Left cardiac atrium (tissue), 4 donors: ENCODE data around the gene CRYZL1. TPM values are rescaled to one million over a fixed set of nuclear protein-coding genes. Genes with fewer than 3 reads are reported as not detected.
A peak's percentile ranks its signal among the peaks of the same experiment; 100 is the strongest.
"Not testable (repeated sequence)": the region's sequence is repeated elsewhere in the genome, so short reads cannot be mapped to it uniquely, and the experiment has no call there.

Experiments
- ATAC-seq, 2 donors: fragments of 200-7000 bp; cut with Tn5 transposase; one replicate each; pipeline ENCODE4 v1.9.1; 2020; ENCODE audit warnings: mild to moderate bottlenecking in 2 of 2, moderate library complexity in 2 of 2
- DNase-seq: peaks from one replicate; pipeline ENCODE4 v3.0.0-alpha.2; 2020
- intact Hi-C, 2 donors: fragments of 100-400 bp; cut with DNase I; formaldehyde crosslinking; loops; one replicate each; pipeline versions ENCODE4 v1.14.1 to v1.15.1; 2022 to 2023
- total RNA-seq, 2 donors: library from RNA; stranded (reverse); fragmentation: NEBNext Ultra II Directional; extraction: Animal tissue kit (Norgen Biotek cat#: 25700); gene quantifications; one replicate each; pipeline ENCODE4 v1.2.1, GENCODE V29; 2021
- donor health status: DM: no; HTN: yes; CAD: no.
- donor health status: DM: no; HTN: yes; CAD: no; lungs with severe emphysema.
- donor health status: DM: yes; HTN: yes; CAD: no.
- donor health status: Dilated cardiomyopathy.

The CRYZL1 gene
- total RNA-seq, 2 donors from 2014 or later: 21.6 to 30.6 TPM

DNA sequence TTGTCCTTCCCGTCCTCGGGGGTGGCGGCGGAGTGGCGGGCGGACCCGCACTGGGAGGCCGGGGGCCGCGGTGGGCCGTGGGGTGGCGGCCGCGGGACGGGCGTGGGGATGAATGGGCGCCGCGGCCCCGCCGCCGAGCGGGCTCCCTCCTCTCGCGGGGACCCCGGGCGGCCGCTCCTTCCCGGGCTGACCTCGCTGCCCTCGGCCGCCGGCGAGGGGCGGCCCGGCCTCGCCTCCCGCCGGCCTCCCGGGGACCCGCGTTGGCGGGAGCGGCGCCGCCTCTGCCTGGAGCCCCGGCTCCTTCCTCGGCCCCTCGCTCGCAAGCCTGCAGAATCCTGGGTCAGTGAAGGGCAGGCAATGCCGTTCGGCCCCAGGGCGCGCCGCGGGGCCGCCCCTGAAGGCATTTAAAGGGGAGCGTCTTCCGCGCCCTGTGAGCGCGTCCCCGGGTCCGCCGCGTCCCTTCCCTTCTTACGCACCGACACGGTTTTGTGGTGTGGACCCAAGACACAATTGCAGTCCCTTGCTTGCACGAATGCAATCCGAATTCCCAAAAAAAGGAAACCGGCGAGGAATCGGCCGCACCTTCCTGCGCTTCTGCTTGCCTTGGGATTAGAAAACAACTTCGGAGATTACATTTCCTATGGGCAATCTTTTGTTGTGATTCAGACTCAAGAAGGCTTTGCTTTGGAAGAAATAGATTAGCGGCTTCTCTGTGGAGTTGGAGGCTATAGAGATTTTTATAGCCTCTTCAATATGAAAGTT, 1.5 kb upstream of the CRYZL1 start:
- intact Hi-C loops: loop anchor here in 1 of 2 donors (10.0 kb wide), 2 partner anchors 112 to 252 kb away; no protein-coding TSS in a partner anchor
- DNase-seq: peak; percentile 56
- ATAC-seq: peak; percentile 0 to 5

DNA sequence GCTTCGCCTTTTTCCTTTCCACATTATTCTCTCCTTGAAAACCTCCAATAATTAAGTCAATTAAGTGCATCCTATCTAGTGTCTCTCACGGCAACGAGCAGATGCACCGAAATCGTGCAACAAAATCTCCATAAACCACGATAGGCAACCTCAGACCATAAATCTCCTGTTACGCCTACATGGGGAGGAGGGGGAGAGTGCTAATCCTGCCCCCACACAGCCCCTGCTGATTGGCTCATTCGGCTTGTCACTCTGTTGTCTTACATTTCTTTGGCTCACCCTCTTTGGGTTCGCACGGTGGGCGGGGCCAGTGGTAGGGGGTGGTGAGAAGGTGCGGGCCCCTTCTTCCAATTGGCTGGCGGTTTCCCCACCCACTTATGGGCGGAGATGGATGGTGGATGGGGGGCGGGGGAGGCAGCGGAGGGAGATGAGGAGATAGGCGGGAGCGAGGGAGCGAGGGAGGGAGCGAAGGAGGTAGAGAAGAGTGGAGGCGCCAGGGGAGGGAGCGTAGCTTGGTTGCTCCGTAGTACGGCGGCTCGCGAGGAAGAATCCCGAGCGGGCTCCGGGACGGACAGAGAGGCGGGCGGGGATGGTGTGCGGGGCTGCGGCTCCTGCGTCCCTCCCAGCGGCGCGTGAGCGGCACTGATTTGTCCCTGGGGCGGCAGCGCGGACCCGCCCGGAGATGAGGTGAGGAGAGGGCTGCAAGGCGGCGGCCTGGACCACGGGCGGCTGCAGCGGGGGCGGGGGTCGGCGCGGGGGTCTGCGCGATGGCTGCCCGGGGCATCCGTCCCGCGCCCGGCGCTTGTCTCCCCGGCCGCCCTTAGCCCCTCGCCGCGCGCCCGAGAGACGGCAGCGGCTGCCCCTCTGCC, 720 bp upstream of the CRYZL1 start, which contains the start of gene ITSN1:
Gene ITSN1, plus strand, starts transcription at position 475 of the 869 bp plus-strand sequence. CDS start 76,328 bp downstream, outside the sequence.
- intact Hi-C loops: loop anchor here in 1 of 2 donors (10.0 kb wide), 2 partner anchors 113 to 253 kb away; no protein-coding TSS in a partner anchor
- peak; percentile 89 to 95 for ATAC-seq
- DNase-seq: peak; percentile 100

DNA sequence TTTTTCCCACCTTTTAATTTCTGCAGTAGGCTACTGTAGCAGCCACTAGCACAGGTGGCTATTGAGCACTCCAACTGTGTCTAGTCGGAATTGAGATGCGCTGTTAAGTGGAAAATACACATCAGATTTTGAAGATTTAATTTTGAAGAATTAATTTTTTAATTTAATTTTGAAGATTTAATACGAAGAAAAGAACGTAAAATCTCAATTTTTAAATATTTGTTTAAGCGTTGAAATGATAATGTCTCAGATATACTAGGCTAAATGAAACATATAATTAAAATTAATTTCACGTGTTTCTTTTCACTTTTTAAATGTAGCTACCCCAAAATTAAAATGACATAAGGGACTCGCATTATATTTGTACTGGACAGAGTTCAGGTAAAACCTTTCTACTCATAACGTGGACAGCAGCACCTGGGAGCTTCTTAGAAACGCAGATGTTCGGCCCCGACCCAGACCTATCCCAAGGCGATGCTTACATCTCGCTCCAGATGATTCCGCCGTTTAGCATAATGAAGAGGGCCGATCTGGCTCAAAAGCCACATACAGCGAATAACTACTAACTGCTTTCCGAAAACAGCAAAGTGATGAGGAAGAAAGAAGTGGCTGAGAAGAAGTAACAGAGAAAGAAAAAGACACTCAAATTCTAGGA, 717 bp downstream of the CRYZL1 start:
- DNase-seq: no peak
- intact Hi-C loops: loop anchor here in 1 of 2 donors (10.0 kb wide), 2 partner anchors 114 to 254 kb away; no protein-coding TSS in a partner anchor
- ATAC-seq: no peak

DNA sequence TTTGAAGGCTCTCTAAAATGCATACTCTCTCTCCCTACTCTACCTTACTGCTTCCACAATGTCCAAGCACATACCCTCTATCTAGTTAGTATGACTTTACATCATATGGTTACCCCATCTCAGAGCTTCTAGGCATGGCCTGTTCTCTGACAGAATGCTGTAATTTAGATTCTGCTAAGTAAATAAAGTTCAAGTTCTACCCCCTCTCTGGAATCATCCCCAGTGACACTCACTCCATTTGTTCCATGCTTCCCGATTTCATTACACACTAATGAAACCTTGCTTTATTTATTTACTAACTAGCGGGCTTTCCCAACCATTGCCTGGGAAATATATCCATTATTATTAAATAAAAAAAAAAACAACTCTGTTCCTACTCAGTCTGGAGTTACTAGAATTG, 7.3 kb downstream of the CRYZL1 start:
- intact Hi-C loops: no loop called here
- DNase-seq (no peak), ATAC-seq (no peak)

DNA sequence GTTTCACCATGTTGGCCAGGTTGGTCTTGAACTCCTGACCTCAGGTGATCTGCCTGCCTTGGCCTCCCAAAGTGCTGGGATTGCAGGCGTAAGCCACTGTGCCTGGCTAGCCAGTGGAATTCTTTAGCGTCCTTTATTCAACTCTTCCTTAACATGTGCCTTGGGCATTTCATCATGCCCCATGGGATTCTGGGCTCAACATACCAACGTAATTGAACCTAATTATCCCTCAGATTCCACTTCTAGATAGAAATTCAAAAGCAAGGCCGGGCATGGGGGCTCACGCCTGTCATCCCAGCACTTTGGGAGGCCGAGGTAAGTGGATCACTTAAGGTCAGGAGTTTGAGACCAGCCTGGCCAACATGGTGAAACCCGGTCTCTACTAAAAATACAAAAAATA, 15.4 kb downstream of the CRYZL1 start:
- intact Hi-C loops, ATAC-seq, DNase-seq: not testable (repeated sequence)

DNA sequence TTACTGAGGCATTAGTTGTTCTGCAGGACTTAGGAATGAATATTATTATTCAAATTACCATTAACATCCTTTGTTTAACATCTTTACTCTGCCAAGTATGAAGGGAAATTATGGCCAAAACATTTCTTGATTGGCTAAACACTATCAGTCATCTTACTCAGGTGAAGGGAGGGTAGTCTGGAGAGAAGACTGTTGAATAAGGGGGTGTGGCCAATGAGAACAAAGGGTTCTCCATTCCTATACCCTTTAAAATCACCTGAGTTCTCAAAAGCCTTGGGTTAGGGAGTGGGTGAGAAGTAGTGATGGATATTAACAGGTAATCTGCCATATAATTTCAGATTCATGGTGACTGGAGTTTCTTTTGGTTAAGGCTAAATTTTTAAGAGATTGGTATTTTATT, 19.3 kb downstream of the CRYZL1 start:
- DNase-seq: no peak
- ATAC-seq: no peak
- intact Hi-C loops: no loop called here

DNA sequence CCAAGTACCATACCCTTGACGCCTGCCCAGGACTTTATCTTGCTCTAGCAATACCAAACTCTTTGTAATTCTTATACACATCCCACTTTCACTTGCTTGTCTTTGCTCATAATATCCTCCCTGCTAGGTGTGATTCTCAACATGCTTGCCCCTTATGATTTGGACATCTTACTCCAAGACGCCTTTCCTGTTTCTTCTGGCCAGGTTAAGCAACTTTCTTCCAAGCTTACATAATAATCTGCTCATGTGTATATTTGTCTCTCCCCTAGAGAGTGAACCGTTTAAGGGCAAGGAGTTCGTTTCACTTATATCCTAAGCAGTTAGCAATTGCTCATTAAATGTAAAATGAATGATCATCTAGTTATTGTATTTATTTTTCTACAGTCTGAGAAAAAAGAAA, 21.8 kb downstream of the CRYZL1 start:
- intact Hi-C loops: no loop called here
- no peak for DNase-seq
- no peak for ATAC-seq

DNA sequence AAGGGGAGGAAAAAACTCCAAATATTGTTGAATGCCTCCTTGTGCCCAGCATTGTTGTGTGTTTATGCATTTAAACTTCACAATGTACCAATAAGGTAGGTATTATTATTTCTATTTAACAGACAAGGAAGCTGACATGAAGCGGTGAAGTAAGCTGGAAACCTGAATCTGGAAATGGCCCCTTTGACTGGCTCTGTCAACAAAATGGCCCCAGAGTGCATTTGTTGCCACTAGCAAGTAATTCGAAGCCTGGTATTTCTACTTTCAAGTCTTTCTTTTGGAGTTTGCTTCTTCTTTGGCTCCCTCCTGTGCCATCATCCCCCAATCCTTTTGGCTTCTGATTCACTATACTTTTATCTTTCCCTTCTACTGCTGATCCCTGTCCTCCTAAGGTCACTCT, 23.1 kb downstream of the CRYZL1 start:
- intact Hi-C loops: no loop called here
- DNase-seq (no peak), ATAC-seq (no peak)

DNA sequence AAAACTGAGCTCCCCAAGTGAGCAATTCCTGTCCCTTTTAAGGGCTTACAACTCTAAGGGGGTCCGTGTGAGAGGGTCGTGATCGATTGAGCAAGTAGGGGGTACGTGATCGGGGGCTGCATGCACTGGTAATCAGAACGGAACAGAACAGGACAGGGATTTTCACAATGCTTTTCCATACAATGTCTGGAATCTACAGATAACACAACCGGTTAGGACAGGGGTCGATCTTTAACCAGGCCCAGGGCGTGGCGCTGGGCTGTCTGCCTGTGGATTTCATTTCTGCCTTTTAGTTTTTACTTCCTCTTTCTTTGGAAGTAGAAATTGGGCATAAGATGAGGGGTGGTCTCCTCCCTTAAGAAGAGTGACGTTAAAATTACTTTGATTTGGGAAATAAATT, 24.0 kb downstream of the CRYZL1 start:
- intact Hi-C loops, DNase-seq, ATAC-seq: not testable (repeated sequence)

DNA sequence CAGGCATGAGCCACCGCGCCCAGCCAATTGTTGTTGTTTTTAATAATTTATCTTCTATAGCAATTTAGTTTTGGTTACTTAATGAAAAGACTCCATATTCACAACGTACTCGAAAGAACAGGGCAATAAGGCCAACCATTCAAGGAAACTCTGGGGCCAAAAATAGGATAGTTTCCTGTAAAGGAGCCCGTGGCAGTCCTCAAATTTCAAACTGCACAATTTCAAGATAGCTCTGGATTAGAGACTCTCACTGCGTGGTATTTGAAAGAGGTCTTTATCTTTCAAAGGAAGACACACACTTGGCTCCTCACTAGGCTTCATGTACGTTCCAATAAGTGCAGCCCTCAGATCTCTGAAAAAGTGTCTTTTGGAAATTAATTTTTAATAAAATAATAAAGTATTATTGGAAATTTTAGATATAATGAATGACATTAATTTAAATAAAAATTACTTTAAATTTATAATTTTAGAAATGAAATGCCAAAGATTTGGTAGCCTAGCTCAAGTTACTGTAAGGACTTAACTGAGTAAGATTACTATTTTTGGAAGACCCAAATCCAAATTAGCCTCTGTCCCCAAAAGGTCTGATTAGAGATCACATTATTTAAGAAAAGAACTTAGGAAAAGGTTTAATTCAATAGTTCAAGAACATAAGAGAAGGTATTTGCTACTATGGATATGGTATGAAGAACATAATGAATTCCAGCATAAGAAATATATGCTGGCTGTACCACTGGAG, 30.4 kb downstream of the CRYZL1 start:
- DNase-seq (no peak), ATAC-seq (no peak)
- intact Hi-C loops: no loop called here

DNA sequence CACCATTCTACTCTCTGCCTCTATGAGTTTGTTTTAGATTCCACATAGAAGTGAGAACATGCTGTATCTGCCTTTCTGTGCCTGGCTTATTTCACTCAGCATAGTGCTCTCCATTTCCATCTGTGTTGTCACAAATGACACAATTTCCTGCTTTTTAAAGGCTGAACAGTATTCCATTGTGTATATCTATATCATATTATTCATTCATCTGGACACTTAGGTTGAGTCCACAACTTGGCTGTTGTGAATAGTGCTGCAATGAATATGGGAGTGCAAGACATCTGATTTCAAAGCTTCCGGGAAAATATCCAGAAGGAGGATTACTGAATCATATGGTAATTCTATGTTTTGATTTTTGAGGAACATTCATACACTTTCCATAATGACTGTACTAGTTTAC, 33.0 kb downstream of the CRYZL1 start:
- ATAC-seq: no peak
- intact Hi-C loops: no loop called here

DNA sequence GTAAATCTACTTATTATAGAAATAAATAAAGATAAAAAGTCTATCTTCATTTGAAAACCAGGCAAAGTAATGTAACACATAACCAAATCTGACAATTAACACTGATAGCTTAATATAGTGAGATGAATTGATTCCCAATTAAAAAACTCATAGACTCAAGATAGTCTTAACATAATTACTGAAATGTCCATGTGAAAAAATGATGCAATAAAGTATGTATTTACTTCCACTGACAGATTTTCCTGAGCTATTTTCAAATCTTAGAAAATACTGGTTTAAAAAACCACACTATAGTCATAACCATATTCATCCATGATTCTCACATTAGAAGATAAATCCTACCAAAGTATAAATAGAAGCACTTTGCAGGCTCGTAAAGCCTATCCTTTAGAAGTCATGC, 43.5 kb downstream of the CRYZL1 start:
- intact Hi-C loops: loop anchor here in 1 of 2 donors (10.0 kb wide), 1 partner anchor 53 kb away; the partner anchor contains the start of genes GART and SON
- DNase-seq (no peak), ATAC-seq (no peak)

More for the DNA sequence above, 33.0 kb downstream of the CRYZL1 start:
- no peak for DNase-seq

DNA sequence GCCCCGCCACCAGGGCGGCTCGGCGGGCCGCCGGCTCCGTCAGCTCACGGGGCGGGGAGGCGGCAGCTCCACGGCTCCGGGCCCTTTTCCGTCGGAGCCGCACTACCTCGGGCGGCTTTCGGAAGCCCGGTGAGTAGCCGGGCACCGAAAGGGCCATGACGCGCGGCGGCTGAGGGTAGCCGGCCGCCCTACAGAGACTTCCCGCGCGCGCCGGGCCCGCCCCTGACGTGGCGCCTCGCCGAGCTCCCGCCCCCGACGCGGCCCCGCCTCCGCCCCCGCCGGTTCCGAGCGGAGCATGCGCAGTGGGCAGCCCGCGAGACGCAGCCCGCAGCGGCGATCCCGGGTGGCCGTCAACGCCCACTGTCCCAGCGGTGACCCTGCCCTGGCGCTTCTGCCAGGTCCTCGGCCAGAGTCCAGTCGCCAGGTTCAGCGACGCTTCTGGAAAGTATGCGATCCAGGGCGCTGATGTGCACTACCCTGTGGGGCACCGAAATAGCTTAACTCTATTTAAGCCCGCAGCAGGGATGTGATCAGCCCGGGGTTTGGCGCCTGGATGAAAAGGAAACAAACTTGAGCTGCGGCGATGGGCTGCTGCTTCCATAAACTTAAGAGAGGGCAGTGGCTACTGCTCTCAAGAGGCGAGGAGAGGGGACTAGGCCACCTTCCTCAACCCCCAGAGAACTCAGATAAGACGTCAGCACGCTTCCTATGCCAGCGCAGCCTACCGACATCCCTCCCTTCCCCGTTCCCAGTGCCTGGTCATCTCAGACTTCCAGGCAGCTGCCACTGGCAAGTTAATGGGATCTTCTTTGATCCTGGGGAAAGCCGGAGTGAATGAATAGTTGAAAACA, 52.8 kb downstream of the CRYZL1 start, which contains the start of gene DONSON:
Gene DONSON, minus strand, starts transcription at position 200 of the 851 bp plus-strand sequence. Its CDS starts 43 bp downstream, at position 157.
- intact Hi-C loops: no loop called here
- peak; percentile 91 for DNase-seq

DNA sequence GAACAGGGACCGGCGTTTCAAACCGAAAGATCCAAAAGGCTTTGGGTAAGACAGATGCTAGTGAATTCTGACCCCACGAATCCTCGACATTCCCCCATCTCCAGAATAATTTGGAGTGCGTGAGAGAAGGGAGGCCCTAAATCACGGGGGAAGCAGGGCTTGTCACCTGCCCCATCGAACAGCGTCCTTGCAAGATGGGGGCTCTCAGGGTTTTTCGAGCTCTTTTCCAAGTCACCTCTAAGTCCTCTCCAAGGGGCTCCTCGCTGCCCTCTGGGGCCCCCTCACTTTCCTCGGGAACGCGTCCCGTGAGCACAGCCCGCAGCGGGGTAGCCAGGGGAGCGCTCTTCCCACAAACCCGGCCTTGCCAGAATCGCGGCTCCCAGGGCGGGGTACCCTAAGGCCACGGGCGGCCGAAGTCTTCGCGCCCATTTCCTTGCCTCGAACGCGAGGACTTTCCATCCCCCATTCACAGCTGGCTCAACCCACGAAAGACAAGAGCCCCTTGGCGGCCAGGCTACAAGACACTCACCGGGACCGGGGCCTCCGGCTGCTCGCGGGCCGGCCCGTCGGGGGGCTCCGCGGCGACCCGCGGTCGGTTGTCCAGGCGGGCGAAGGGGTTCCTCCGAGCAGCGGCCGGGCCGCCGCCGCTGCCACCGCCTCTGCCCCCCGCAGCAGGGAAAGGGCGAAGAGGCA, 53.6 kb downstream of the CRYZL1 start:
- ATAC-seq (peak; percentile 38 to 39), DNase-seq (peak; percentile 60)
- intact Hi-C loops: no loop called here

More for the DNA sequence above, 52.8 kb downstream of the CRYZL1 start, which contains the start of gene DONSON:
- peak; percentile 98 for ATAC-seq

DNA sequence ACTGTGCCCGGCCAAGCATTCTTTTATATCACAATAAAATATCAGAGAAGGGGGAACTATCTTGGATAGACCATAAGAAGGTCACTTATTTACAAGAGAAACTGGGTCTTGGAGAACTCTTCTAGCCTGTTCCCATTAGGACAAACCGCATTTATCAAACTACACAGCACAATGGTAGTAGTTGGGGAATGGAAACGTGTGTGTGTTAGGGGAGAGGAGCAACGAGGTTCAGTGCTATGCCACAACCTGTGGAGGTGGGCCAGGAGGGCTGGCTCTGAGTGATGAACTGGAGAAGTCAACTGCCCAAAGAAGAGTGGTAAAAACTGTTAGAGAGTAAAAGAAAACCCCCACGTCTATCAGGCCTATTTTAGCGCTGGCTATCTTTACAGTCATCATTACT, 54.6 kb downstream of the CRYZL1 start:
- DNase-seq (no peak), ATAC-seq (no peak)
- intact Hi-C loops: no loop called here

DNA sequence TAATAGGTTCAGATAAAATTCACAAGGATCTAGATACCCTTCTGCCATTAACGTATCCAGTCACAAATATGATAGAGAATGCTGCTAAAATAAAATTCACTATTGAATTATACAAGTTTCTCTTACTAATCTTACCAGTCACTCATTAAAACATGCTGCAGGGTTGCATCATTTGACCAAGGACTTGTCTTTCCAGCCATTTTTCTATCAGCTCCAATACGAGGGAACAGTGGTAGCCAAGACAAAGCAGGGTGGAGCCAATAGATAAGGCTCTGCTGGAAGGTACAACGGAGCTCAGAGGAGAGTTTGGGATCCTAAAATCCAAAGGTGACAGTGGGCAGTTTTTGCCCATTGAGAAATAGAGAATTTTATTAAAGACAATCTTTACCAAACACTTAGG, 57.1 kb downstream of the CRYZL1 start:
- ATAC-seq (no peak), DNase-seq (no peak)
- intact Hi-C loops: no loop called here

DNA sequence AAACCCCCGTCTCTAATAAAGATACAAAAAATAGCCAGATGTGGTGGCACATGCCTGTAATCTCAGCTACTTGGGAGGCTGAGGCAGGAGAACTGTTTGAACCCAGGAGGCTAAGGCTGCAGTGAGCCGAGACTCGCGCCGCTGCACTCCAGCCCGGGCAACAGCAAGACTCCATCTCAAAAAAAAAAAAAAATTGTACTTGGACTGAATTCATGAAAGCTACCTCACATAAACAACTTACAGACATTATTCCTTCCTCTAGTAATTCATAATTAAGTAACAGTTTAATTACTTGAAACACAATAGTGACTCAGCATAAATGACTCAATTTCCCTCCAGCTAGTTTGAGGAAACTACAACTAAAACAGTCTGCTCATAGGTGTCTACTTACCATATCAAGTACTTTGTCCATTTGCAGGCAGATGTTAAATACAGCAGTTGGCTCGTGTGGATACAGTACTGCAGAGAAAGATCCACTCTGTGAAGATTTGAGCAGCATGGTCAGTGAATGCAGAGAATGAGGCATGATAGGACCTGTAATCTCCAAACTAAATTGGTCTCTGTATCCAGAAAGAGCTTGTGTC, 62.5 kb downstream of the CRYZL1 start:
- DNase-seq: no peak
- no peak for ATAC-seq
- intact Hi-C loops: no loop called here
